Esophagus muscularis mucosa (tissue), 4 donors: ENCODE measurements around the gene ITGAX. TPM values are rescaled to one million over a fixed set of nuclear protein-coding genes. Genes with fewer than 3 reads are reported as not detected.

Source experiments
- DNase-seq: peaks from one replicate; pipeline ENCODE4 v3.0.0-alpha.2; 2017; ENCODE audit errors: extremely low spot score
- H3K27ac ChIP-seq, 4 donors: fragments of 200-600 bp; sonication (generic); replicated peaks in 1 of 4; 1 replicate in 3 of 4; 2 replicates in 1 of 4; pipeline ENCODE4 v1.5.1; 2016 to 2019; ENCODE audit warnings: mild to moderate bottlenecking in 1 of 4
- H3K27me3 ChIP-seq, 4 donors: fragments of 200-600 bp; sonication (generic); one replicate each; pipeline versions ENCODE4 v1.5.1 to v1.6.0; 2016 to 2019
- H3K36me3 ChIP-seq, 4 donors: fragments of 200-600 bp; sonication (generic); one replicate each; pipeline ENCODE4 v1.5.1; 2016 to 2019
- H3K4me1 ChIP-seq, 4 donors: fragments of 200-600 bp; sonication (generic); one replicate each; pipeline ENCODE4 v1.5.1; 2016 to 2019
- H3K4me3 ChIP-seq, 4 donors: fragments of 200-600 bp; sonication (generic); 1 replicate in 2 of 4; 2 replicates in 2 of 4; pipeline ENCODE4 v1.5.1; 2016 to 2019; ENCODE audit warnings: mild to moderate bottlenecking in 4 of 4, moderate library complexity in 1 of 4
- H3K9me3 ChIP-seq, 4 donors: fragments of 200-600 bp; sonication (generic); 1 replicate in 3 of 4; 2 replicates in 1 of 4; pipeline ENCODE4 v1.5.1; 2016 to 2019
- CTCF ChIP-seq, 3 experiments: fragments of 200-600 bp in 2 of 3; fragments of 450-650 bp in 1 of 3; sonication (generic) in 2 of 3; IDR thresholded peaks; one replicate each; pipeline ENCODE4 v1.5.1; 2017 to 2019; ENCODE audit warnings: antibody characterized with exemption in 3 of 3, mild to moderate bottlenecking in 2 of 3, moderate library complexity in 1 of 3
- EP300 ChIP-seq: sonication (generic); formaldehyde crosslinking; IDR thresholded peaks from one replicate; pipeline ENCODE4 v1.6.1; 2017; ENCODE audit warnings: antibody characterized with exemption
- POLR2A ChIP-seq: fragments of 450-650 bp; IDR thresholded peaks from one replicate; pipeline ENCODE4 v1.6.1; 2017; ENCODE audit warnings: antibody characterized with exemption, moderate library complexity, mild to moderate bottlenecking, low read depth
- POLR2AphosphoS5 ChIP-seq, 2 donors: sonication (generic); formaldehyde crosslinking; IDR thresholded peaks; one replicate each; pipeline ENCODE4 v1.6.1; 2017; ENCODE audit warnings: antibody characterized with exemption in 2 of 2
- WGBS: methylation state at CpG from one replicate; pipeline ENCODE4 v1.1.5; 2018; 5-methylcytosine and 5-hydroxymethylcytosine counted together
- intact Hi-C: fragments of 100-400 bp; cut with DNase I; formaldehyde crosslinking; loops from one replicate; pipeline ENCODE4 v1.15.1; 2023
- total RNA-seq, 4 donors: library from RNA; depleted of rRNA; stranded (reverse); fragments of >200 nt; gene quantifications; one replicate each; pipeline versions ENCODE4 v1.1.0 to v1.2.1, GENCODE V29; 2016

The ITGAX gene
- total RNA-seq, 4 donors from 2014 or later = 0.71 to 11.3 (median 3.4) TPM

DNA sequence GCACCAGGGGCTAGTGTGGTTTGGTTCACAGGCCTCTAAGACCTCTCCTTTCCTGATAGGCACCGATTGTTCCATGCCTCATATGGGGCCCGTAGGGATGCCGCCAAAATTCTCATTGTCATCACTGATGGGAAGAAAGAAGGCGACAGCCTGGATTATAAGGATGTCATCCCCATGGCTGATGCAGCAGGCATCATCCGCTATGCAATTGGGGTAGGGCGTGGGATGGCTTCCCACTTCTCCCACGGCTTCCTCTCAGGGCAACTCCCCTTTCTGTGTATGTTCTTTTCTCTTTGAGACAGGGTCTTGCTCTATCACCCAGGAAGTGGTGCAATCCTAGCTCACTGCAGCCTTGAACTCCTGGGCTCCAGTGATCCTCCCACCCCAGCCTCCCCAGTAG, 5.3 kb downstream of the ITGAX start:
- H3K4me3 ChIP-seq = no peak overlapping the region
- H3K36me3 ChIP-seq = no peaks in the 10 kb centered on the region
- WGBS = 66% methylated on average over 7 of the region's 7 CpGs
- peaks cover 0 to 34% (median 2%) of the 10 kb centered on the region in 4 donors for H3K27me3 ChIP-seq
- intact Hi-C loops = no loop called here
- no peak for DNase-seq
- H3K4me1 ChIP-seq = peaks cover 0 to 6% (median 0%) of the 10 kb centered on the region in 4 donors
- no peaks in the 10 kb centered on the region for H3K9me3 ChIP-seq
- no peak overlapping the region for H3K27ac ChIP-seq
- TF ChIP-seq EP300 (no peak), POLR2A (no peak), CTCF (IDR thresholded peaks at IDR 0.05) (no peak), POLR2AphosphoS5 (IDR thresholded peaks at IDR 0.05) (no peak)

- TF ChIP-seq POLR2A = no peak
- no peak for TF ChIP-seq CTCF (IDR thresholded peaks at IDR 0.05)
- no peak for TF ChIP-seq EP300
- TF ChIP-seq POLR2AphosphoS5 (IDR thresholded peaks at IDR 0.05) = no peak
- peaks cover 0 to 6% (median 0%) of the 10 kb centered on the region in 4 donors for H3K4me1 ChIP-seq
- H3K36me3 ChIP-seq = no peaks in the 10 kb centered on the region
- peaks cover 0 to 33% (median 2%) of the 10 kb centered on the region in 4 donors for H3K27me3 ChIP-seq
- H3K27ac ChIP-seq = no peak overlapping the region
- no peak overlapping the region for H3K4me3 ChIP-seq
- 71% methylated on average over 18 of the region's 28 CpGs for WGBS
- intact Hi-C loops = no loop called here
- DNase-seq = no peak
- H3K9me3 ChIP-seq = no peaks in the 10 kb centered on the region
These were observed 6.5 kb downstream of the ITGAX start for GRCh38 chr16:31361201-31362110.

DNA sequence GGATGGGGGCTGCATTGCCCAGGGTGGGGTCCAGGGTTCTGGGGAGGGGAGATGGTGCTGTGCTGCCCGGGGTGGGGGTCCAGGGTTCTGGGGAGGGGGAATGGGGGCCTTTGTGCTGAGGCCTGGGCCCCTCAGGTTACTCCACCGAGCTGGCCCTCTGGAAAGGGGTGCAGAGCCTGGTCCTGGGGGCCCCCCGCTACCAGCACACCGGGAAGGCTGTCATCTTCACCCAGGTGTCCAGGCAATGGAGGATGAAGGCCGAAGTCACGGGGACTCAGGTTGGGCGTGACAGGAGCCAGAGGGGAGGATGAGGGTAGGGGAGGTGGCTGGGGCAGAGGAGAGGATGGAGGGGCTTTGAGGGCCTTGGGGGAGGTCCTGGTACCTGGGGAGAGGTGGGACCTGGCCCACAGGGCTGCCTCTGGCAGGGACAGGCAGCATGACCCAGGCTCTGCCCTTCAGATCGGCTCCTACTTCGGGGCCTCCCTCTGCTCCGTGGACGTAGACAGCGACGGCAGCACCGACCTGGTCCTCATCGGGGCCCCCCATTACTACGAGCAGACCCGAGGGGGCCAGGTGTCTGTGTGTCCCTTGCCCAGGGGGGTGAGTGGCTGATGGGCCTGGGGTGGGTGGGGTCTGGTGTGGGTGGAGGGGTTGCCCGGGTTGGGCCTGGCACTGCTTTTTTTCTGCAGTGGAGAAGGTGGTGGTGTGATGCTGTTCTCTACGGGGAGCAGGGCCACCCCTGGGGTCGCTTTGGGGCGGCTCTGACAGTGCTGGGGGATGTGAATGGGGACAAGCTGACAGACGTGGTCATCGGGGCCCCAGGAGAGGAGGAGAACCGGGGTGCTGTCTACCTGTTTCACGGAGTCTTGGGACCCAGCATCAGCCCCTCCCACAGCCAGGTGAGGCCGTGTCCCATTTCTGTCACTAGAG, 7.8 kb downstream of the ITGAX start:
- no peak overlapping the region for H3K4me3 ChIP-seq
- H3K27me3 ChIP-seq = peaks cover 0 to 26% (median 2%) of the 10 kb centered on the region in 4 donors
- peaks cover 0 to 3% (median 0%) of the 10 kb centered on the region in 4 donors for H3K4me1 ChIP-seq
- no peaks in the 10 kb centered on the region for H3K9me3 ChIP-seq
- no peak for DNase-seq
- no peaks in the 10 kb centered on the region for H3K36me3 ChIP-seq
- TF ChIP-seq POLR2AphosphoS5 (IDR thresholded peaks at IDR 0.05) = no peak
- TF ChIP-seq CTCF (IDR thresholded peaks at IDR 0.05) = no peak
- no peak for TF ChIP-seq EP300
- no peak for TF ChIP-seq POLR2A
- WGBS = 78% methylated on average over 23 of the region's 26 CpGs
- intact Hi-C loops = no loop called here
- H3K27ac ChIP-seq = no peak overlapping the region

DNA sequence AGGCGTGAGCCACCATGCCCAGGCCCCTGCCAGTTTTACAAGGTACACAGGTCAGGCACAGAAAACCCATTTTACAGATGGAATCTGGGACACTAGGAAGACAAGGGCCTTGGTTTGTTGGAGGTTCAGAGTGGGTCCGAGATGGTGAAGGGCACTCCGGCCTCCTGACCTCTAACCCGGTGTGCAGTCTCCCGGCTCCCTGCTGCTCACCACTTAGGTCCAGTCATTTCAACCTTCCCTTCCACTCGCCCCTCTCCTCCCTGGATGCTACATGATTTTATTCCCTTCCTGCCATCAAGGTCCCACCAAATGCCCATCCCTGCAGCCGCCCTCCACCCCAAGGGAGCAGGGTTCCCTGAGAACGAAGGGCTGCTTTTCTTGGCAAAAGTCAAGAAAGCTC, 8.7 kb downstream of the ITGAX start:
- Histone ChIP-seq H3K4me3 (no peak overlapping the region), H3K27me3 (peaks cover 0 to 26% (median 2%) of the 10 kb centered on the region in 4 donors), H3K36me3 (no peaks in the 10 kb centered on the region), H3K4me1 (no peaks in the 10 kb centered on the region), H3K9me3 (no peaks in the 10 kb centered on the region), H3K27ac (no peak overlapping the region)
- intact Hi-C loops = no loop called here
- 89% methylated on average over 8 of the region's 8 CpGs for WGBS
- TF ChIP-seq CTCF (IDR thresholded peaks at IDR 0.05) = no peak
- no peak for DNase-seq
